ENCODE results near the gene SELENOK. TPM values are rescaled to one million over a fixed set of nuclear protein-coding genes. Genes with fewer than 3 reads are reported as not detected.

SELENOK gene
- total RNA-seq, 1 experiment from 2014 or later = 64.7 TPM

Other genes with a start within 250 kb of the SELENOK start
- not detected in 2 replicates for gene CHDH, start 45.4 kb downstream of the SELENOK start, total RNA-seq (2014; rRNA removed; shearing (Covaris generic); ENCODE audit: low replicate concordance)
- gene IL17RB, start 45.3 kb downstream of the SELENOK start, total RNA-seq (2014; rRNA removed; shearing (Covaris generic); ENCODE audit: low replicate concordance) = not detected in 2 replicates
- 22.0 and 33.5 TPM in 2 replicates for gene ACTR8, start 9.7 kb downstream of the SELENOK start, total RNA-seq (2014; rRNA removed; shearing (Covaris generic); ENCODE audit: low replicate concordance)
- gene CACNA2D3, start 230.7 kb upstream of the SELENOK start, total RNA-seq (2014; rRNA removed; shearing (Covaris generic); ENCODE audit: low replicate concordance) = 0.11 TPM in 1 of 2 replicates, not detected in the other

Measured in Karpas-422 (cell line).